KMS-11 (cell line): ENCODE measurements around the gene NKAIN2.

Experiments
- H2AFZ ChIP-seq: fragments of 200-600 bp; sonication (generic); 2 replicates; pipeline ENCODE4 v1.6.1; 2016; ENCODE audit warnings: antibody characterized with exemption, mixed run types, low read depth
- H3K27ac ChIP-seq: fragments of 200-600 bp; sonication (generic); 2 replicates; pipeline ENCODE4 v1.6.1; 2016; ENCODE audit warnings: mild to moderate bottlenecking, mixed run types
- H3K27me3 ChIP-seq: fragments of 200-600 bp; sonication (generic); 2 replicates; pipeline ENCODE4 v1.6.1; 2017; ENCODE audit warnings: mild to moderate bottlenecking, low read depth, mixed run types, moderate library complexity; ENCODE audit not compliant: insufficient read depth
- H3K36me3 ChIP-seq: fragments of 200-600 bp; sonication (generic); 2 replicates; pipeline ENCODE4 v1.6.1; 2017; ENCODE audit warnings: mild to moderate bottlenecking, mixed run types; ENCODE audit not compliant: insufficient read depth
- H3K4me1 ChIP-seq: fragments of 200-600 bp; sonication (generic); 2 replicates; pipeline ENCODE4 v1.6.1; 2016; ENCODE audit warnings: mild to moderate bottlenecking, low read depth, mixed run types; ENCODE audit not compliant: poor library complexity, severe bottlenecking
- H3K4me2 ChIP-seq: fragments of 200-600 bp; sonication (generic); 2 replicates; pipeline ENCODE4 v1.7.0; 2016; ENCODE audit warnings: mild to moderate bottlenecking, mixed run types
- H3K4me3 ChIP-seq: fragments of 200-600 bp; sonication (generic); IDR thresholded peaks from 2 replicates; pipeline ENCODE4 v1.6.1; 2017; ENCODE audit warnings: low read depth, low read length, mixed read lengths; ENCODE audit not compliant: insufficient read depth
- H3K79me2 ChIP-seq: fragments of 200-600 bp; sonication (generic); 2 replicates; pipeline ENCODE4 v1.6.1; 2016; ENCODE audit warnings: low read depth, mixed run types; ENCODE audit not compliant: insufficient read depth
- H3K9ac ChIP-seq: fragments of 200-600 bp; sonication (generic); 2 replicates; pipeline ENCODE4 v1.6.1; 2016; ENCODE audit warnings: mild to moderate bottlenecking, mixed run types
- H4K20me1 ChIP-seq: fragments of 200-600 bp; sonication (generic); 2 replicates; pipeline ENCODE4 v1.6.1; 2016; ENCODE audit warnings: mild to moderate bottlenecking, mixed run types; ENCODE audit not compliant: insufficient read depth
- CTCF ChIP-seq: fragments of 200-600 bp; sonication (generic); conservative IDR thresholded peaks from 2 replicates; pipeline ENCODE4 v1.6.1; 2017; ENCODE audit warnings: low read depth, mild to moderate bottlenecking, antibody characterized with exemption, low read length, moderate library complexity, mixed read lengths

NKAIN2 gene

GRCh38 chr6:124676033-124676432 lies 872.4 kb downstream of the NKAIN2 start:
- no peak for TF ChIP-seq CTCF
- Histone ChIP-seq H3K27me3 (no peaks in the 10 kb centered on the region), H3K9ac (no peak overlapping the region), H3K4me2 (no peak overlapping the region), H3K27ac (no peak overlapping the region), H4K20me1 (no peaks in the 10 kb centered on the region), H2AFZ (no peak overlapping the region), H3K4me1 (no peaks in the 10 kb centered on the region), H3K79me2 (no peaks in the 10 kb centered on the region), H3K36me3 (no peaks in the 10 kb centered on the region), H3K4me3 (no peak overlapping the region)

GRCh38 chr6:124677874-124678273 lies 874.2 kb downstream of the NKAIN2 start:
- H3K36me3 ChIP-seq = no peaks in the 10 kb centered on the region
- no peak for TF ChIP-seq CTCF
- no peak overlapping the region for H3K27ac ChIP-seq
- H3K4me3 ChIP-seq = no peak overlapping the region
- H3K4me2 ChIP-seq = no peak overlapping the region
- H3K4me1 ChIP-seq = no peaks in the 10 kb centered on the region
- no peak overlapping the region for H3K9ac ChIP-seq
- H3K79me2 ChIP-seq = no peaks in the 10 kb centered on the region
- no peaks in the 10 kb centered on the region for H4K20me1 ChIP-seq
- no peaks in the 10 kb centered on the region for H3K27me3 ChIP-seq
- H2AFZ ChIP-seq = no peak overlapping the region

- no peak overlapping the region for H3K9ac ChIP-seq
- no peaks in the 10 kb centered on the region for H3K79me2 ChIP-seq
- TF ChIP-seq CTCF = no peak
- no peak overlapping the region for H3K4me3 ChIP-seq
- H2AFZ ChIP-seq = no peak overlapping the region
- H3K27me3 ChIP-seq = no peaks in the 10 kb centered on the region
- H3K4me1 ChIP-seq = no peaks in the 10 kb centered on the region
- no peaks in the 10 kb centered on the region for H4K20me1 ChIP-seq
- no peak overlapping the region for H3K27ac ChIP-seq
- no peaks in the 10 kb centered on the region for H3K36me3 ChIP-seq
- no peak overlapping the region for H3K4me2 ChIP-seq
Observed at GRCh38 chr6:124679387-124679786, 875.7 kb downstream of the NKAIN2 start.

- H4K20me1 ChIP-seq = no peaks in the 10 kb centered on the region
- H3K27ac ChIP-seq = no peak overlapping the region
- H3K4me1 ChIP-seq = no peaks in the 10 kb centered on the region
- no peak for TF ChIP-seq CTCF
- no peak overlapping the region for H3K4me2 ChIP-seq
- H3K79me2 ChIP-seq = no peaks in the 10 kb centered on the region
- no peaks in the 10 kb centered on the region for H3K36me3 ChIP-seq
- H3K4me3 ChIP-seq = no peak overlapping the region
- no peak overlapping the region for H3K9ac ChIP-seq
- no peak overlapping the region for H2AFZ ChIP-seq
- H3K27me3 ChIP-seq = no peaks in the 10 kb centered on the region
Observed at GRCh38 chr6:124682751-124683150, 879.1 kb downstream of the NKAIN2 start.

- Histone ChIP-seq H3K4me2 (no peak overlapping the region), H3K36me3 (no peaks in the 10 kb centered on the region), H3K79me2 (no peaks in the 10 kb centered on the region), H3K27ac (no peak overlapping the region), H3K27me3 (no peaks in the 10 kb centered on the region), H2AFZ (no peak overlapping the region), H3K4me3 (no peak overlapping the region), H3K9ac (no peak overlapping the region), H4K20me1 (no peaks in the 10 kb centered on the region), H3K4me1 (no peaks in the 10 kb centered on the region)
- no peak for TF ChIP-seq CTCF
Observed at GRCh38 chr6:124683507-124683906, 879.8 kb downstream of the NKAIN2 start.
